ENCODE data around the gene XNDC1N. TPM values are rescaled to one million over a fixed set of nuclear protein-coding genes. Genes with fewer than 3 reads are reported as not detected.

The XNDC1N gene
- 1.7 TPM for total RNA-seq

GRCh38 chr11:71927820-71928736 is at the start of gene XNDC1N:
Gene XNDC1N, minus strand, starts transcription at chr11:71928594. Its CDS starts 5,241 bp downstream, at chr11:71923353.
- H3K4me3 ChIP-seq: peak within 1 kb of the TSS; percentile 74 to 93
- TF ChIP-seq POLR2A (IDR thresholded peaks at IDR 0.05): no peak
- TF ChIP-seq POLR2AphosphoS5 (IDR thresholded peaks at IDR 0.05; ENCODE audit: insufficient read depth in 1 of 2, low read depth in 1 of 2): peak in 1 of 2 donors; percentile 97
- peak in 1 of 2 donors; percentile 88 for DNase-seq (ENCODE audit: extremely low spot score in 2 of 2)
- H3K9me3 ChIP-seq: no peaks in the 10 kb centered on the region
- H3K4me1 ChIP-seq: peaks cover 32% of the 10 kb centered on the region
- peaks cover 0 to 6% of the 10 kb centered on the region in 2 donors for H3K36me3 ChIP-seq
- H3K27ac ChIP-seq: peak within 1 kb of the TSS; percentile 90
- intact Hi-C loops (cut with DNase I): no loop called here
- H3K27me3 ChIP-seq: no peaks in the 10 kb centered on the region

- Histone ChIP-seq H3K27me3 (no peaks in the 10 kb centered on the region), H3K4me1 (no peaks in the 10 kb centered on the region), H3K27ac (no peak overlapping the region), H3K9me3 (no peaks in the 10 kb centered on the region), H3K36me3 (no peaks in the 10 kb centered on the region), H3K4me3 (no peak overlapping the region)
- TF ChIP-seq POLR2AphosphoS5 (IDR thresholded peaks at IDR 0.05; ENCODE audit: insufficient read depth in 1 of 2, low read depth in 1 of 2) (no peak), POLR2A (IDR thresholded peaks at IDR 0.05) (no peak), CTCF (IDR thresholded peaks at IDR 0.05) (peak; percentile 10 to 62 (median 47))
- intact Hi-C loops (cut with DNase I): no loop called here
- no peak for DNase-seq (ENCODE audit: extremely low spot score in 2 of 2)
Measured at GRCh38 chr11:71977743-71978418, 49.5 kb upstream of the XNDC1N start.

- TF ChIP-seq POLR2AphosphoS5 (IDR thresholded peaks at IDR 0.05; ENCODE audit: insufficient read depth in 1 of 2, low read depth in 1 of 2): no peak
- TF ChIP-seq POLR2A (IDR thresholded peaks at IDR 0.05): no peak
- TF ChIP-seq CTCF (IDR thresholded peaks at IDR 0.05): no peak
- Histone ChIP-seq H3K9me3 (no peaks in the 10 kb centered on the region), H3K36me3 (no peaks in the 10 kb centered on the region), H3K4me1 (no peaks in the 10 kb centered on the region), H3K27ac (no peak overlapping the region), H3K4me3 (no peak overlapping the region), H3K27me3 (no peaks in the 10 kb centered on the region)
- intact Hi-C loops (cut with DNase I): no loop called here
- DNase-seq (ENCODE audit: extremely low spot score in 2 of 2): no peak
Measured at GRCh38 chr11:71977090-71977489, 48.7 kb upstream of the XNDC1N start.

GRCh38 chr11:71976551-71976950 is 48.2 kb upstream of the XNDC1N start:
- no peaks in the 10 kb centered on the region for H3K36me3 ChIP-seq
- no peak overlapping the region for H3K4me3 ChIP-seq
- H3K27ac ChIP-seq: no peak overlapping the region
- no peaks in the 10 kb centered on the region for H3K4me1 ChIP-seq
- intact Hi-C loops (cut with DNase I): no loop called here
- no peaks in the 10 kb centered on the region for H3K9me3 ChIP-seq
- no peak for TF ChIP-seq CTCF (IDR thresholded peaks at IDR 0.05)
- TF ChIP-seq POLR2AphosphoS5 (IDR thresholded peaks at IDR 0.05; ENCODE audit: insufficient read depth in 1 of 2, low read depth in 1 of 2): no peak
- TF ChIP-seq POLR2A (IDR thresholded peaks at IDR 0.05): no peak
- no peaks in the 10 kb centered on the region for H3K27me3 ChIP-seq
- DNase-seq (ENCODE audit: extremely low spot score in 2 of 2): no peak

- Histone ChIP-seq H3K27ac (no peak overlapping the region), H3K9me3 (no peaks in the 10 kb centered on the region), H3K27me3 (no peaks in the 10 kb centered on the region), H3K4me3 (no peak overlapping the region), H3K36me3 (no peaks in the 10 kb centered on the region), H3K4me1 (no peaks in the 10 kb centered on the region)
- intact Hi-C loops (cut with DNase I): no loop called here
- DNase-seq (ENCODE audit: extremely low spot score in 2 of 2): no peak
- TF ChIP-seq CTCF (IDR thresholded peaks at IDR 0.05) (no peak), POLR2AphosphoS5 (IDR thresholded peaks at IDR 0.05; ENCODE audit: insufficient read depth in 1 of 2, low read depth in 1 of 2) (no peak), POLR2A (IDR thresholded peaks at IDR 0.05) (no peak)
Measured at GRCh38 chr11:71971680-71972079, 43.3 kb upstream of the XNDC1N start.
